GM21529 (cell line): ENCODE results near the gene GIPR.

Experiments
- ATAC-seq: cut with Tn5 transposase; IDR thresholded peaks from one replicate; pipeline ENCODE4 v1.9.1; 2021; ENCODE audit not compliant: unreplicated experiment

The GIPR gene

GRCh38 chr19:45729800-45730290 is 61.8 kb downstream of the GIPR start:
- ATAC-seq = no peak

GRCh38 chr19:45730368-45731288 is 62.6 kb downstream of the GIPR start, which contains the start of gene FBXO46:
FBXO46 (minus strand) TSS chr19:45730896; CDS start chr19:45713495, 17,401 bp downstream.
- ATAC-seq = peak; percentile 95
